GM12892 (cell line): ENCODE results near the gene METTL23.

Source experiments
- POLR2A ChIP-seq: IDR thresholded peaks from 2 replicates; pipeline ENCODE4 v1.6.1; 2011; ENCODE audit warnings: low read depth, low read length, control low read depth
- TAF1 ChIP-seq: IDR thresholded peaks from 2 replicates; pipeline ENCODE4 v1.6.1; 2011; ENCODE audit warnings: low read depth, mild to moderate bottlenecking, control low read depth, low read length, borderline replicate concordance

DNA sequence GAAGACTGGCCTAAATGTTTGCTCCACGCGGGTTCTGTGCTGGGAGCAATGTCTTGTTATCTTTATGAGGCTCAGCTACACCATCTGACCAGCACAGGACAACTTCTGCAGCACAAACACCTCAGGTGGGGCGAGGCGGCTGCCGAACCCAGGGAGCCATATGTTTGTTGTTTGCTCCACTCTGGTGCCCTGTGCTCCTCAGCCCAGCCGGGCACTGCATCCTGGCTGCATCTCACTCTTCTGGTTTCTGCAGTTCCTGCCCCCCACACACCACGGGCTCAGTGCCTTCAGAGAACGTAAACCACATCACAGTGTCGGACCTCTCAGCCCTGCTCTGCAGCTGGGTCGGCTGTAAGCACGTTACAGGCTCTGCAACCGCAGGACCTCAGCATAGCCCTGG is 48.3 kb upstream of the METTL23 start:
- TF ChIP-seq POLR2A (no peak), TAF1 (no peak)
